Gastroesophageal sphincter (tissue), 4 donors: Measurements from ENCODE around the gene ADAMTSL3. TPM values are rescaled to one million over a fixed set of nuclear protein-coding genes. Genes with fewer than 3 reads are reported as not detected.
"Not testable (repeated sequence)": the region's sequence is repeated elsewhere in the genome, so short reads cannot be mapped to it uniquely, and the experiment has no call there.

Experiments
- ATAC-seq: fragments of 150-250 bp; one replicate; pipeline ENCODE4 v1.9.1; 2016; ENCODE audit warnings: mild to moderate bottlenecking, moderate library complexity
- H3K27ac ChIP-seq, 4 donors: fragments of 200-600 bp; sonication (generic) in 3 of 4; 1 replicate in 3 of 4; 2 replicates in 1 of 4; pipeline ENCODE4 v1.5.1; 2016 to 2019
- H3K27me3 ChIP-seq: fragments of 200-600 bp; sonication (generic); one replicate; pipeline ENCODE4 v1.5.1; 2019
- H3K36me3 ChIP-seq, 2 donors: fragments of 200-600 bp; sonication (generic); one replicate each; pipeline ENCODE4 v1.5.1; 2019; ENCODE audit warnings: control low read depth in 1 of 2
- H3K4me1 ChIP-seq, 3 donors: fragments of 200-600 bp; sonication (generic); 1 replicate in 2 of 3; 2 replicates in 1 of 3; pipeline ENCODE4 v1.5.1; 2016 to 2019; ENCODE audit warnings: control low read depth in 2 of 3
- H3K4me3 ChIP-seq, 2 donors: fragments of 200-600 bp; sonication (generic); one replicate each; pipeline ENCODE4 v1.5.1; 2019; ENCODE audit warnings: mild to moderate bottlenecking in 1 of 2, moderate library complexity in 1 of 2
- H3K9me3 ChIP-seq, 3 donors: fragments of 200-600 bp; sonication (generic); one replicate each; pipeline ENCODE4 v1.5.1; 2017 to 2019; ENCODE audit warnings: control low read depth in 2 of 3
- CTCF ChIP-seq, 4 experiments: fragments of 200-600 bp in 2 of 4; fragments of 450-650 bp in 2 of 4; sonication (generic) in 1 of 4; IDR thresholded peaks; one replicate each; pipeline ENCODE4 v1.5.1; 2017 to 2019; ENCODE audit warnings: antibody characterized with exemption in 4 of 4, mild to moderate bottlenecking in 2 of 4, moderate library complexity in 2 of 4
- EP300 ChIP-seq: sonication (generic); formaldehyde crosslinking; IDR thresholded peaks from one replicate; pipeline ENCODE4 v1.6.1; 2017; ENCODE audit warnings: antibody characterized with exemption, mild to moderate bottlenecking
- POLR2A ChIP-seq, 2 donors: fragments of 450-650 bp; IDR thresholded peaks; one replicate each; pipeline ENCODE4 v1.6.1; 2017; ENCODE audit warnings: antibody characterized with exemption in 2 of 2, mild to moderate bottlenecking in 2 of 2, moderate library complexity in 1 of 2
- POLR2AphosphoS5 ChIP-seq: sonication (generic); formaldehyde crosslinking; IDR thresholded peaks from one replicate; pipeline ENCODE4 v1.6.1; 2017; ENCODE audit warnings: antibody characterized with exemption
- WGBS, 2 donors: methylation state at CpG; one replicate each; pipeline ENCODE4 v1.1.5; 2018; ENCODE audit warnings: low coverage in 1 of 2; 5-methylcytosine and 5-hydroxymethylcytosine counted together
- small RNA-seq, 4 donors: library from RNA; depleted of rRNA; stranded (forward); fragments of <200 nt; gene quantifications; one replicate each; pipeline ENCODE3, GENCODE V24; 2016
- total RNA-seq, 4 donors: library from RNA; depleted of rRNA; stranded (reverse); fragments of >200 nt; gene quantifications; one replicate each; pipeline ENCODE4 v1.1.0, GENCODE V29; 2016

The ADAMTSL3 gene
- total RNA-seq, 4 donors from 2014 or later = 19.4 to 35.9 (median 24.1) TPM

GRCh38 chr15:84081391-84082168, 427.7 kb downstream of the ADAMTSL3 start:
- H3K27ac ChIP-seq = no peak overlapping the region
- 71 to 76% methylated on average over 15 to 16 of the region's 16 CpGs for WGBS, 2 donors
- no peak for ATAC-seq
- no peak overlapping the region for H3K4me3 ChIP-seq
- peaks cover 0 to 15% (median 0%) of the 10 kb centered on the region in 3 donors for H3K9me3 ChIP-seq
- peaks cover 51% of the 10 kb centered on the region for H3K27me3 ChIP-seq
- TF ChIP-seq POLR2AphosphoS5 (no peak), EP300 (no peak), POLR2A (IDR thresholded peaks at IDR 0.05) (no peak), CTCF (IDR thresholded peaks at IDR 0.05) (no peak)
- H3K36me3 ChIP-seq = no peaks in the 10 kb centered on the region
- H3K4me1 ChIP-seq = peaks cover 0 to 15% (median 4%) of the 10 kb centered on the region in 3 donors

GRCh38 chr15:84082739-84083138, 428.8 kb downstream of the ADAMTSL3 start:
- no peak for TF ChIP-seq EP300
- TF ChIP-seq POLR2A (IDR thresholded peaks at IDR 0.05) = no peak
- TF ChIP-seq POLR2AphosphoS5 = no peak
- TF ChIP-seq CTCF (IDR thresholded peaks at IDR 0.05) = no peak
- Histone ChIP-seq H3K4me1 (peaks cover 0 to 15% (median 4%) of the 10 kb centered on the region in 3 donors), H3K27ac (no peak overlapping the region), H3K36me3 (no peaks in the 10 kb centered on the region), H3K9me3 (peaks cover 0 to 3% (median 0%) of the 10 kb centered on the region in 3 donors), H3K4me3 (no peak overlapping the region), H3K27me3 (peaks cover 45% of the 10 kb centered on the region)
- no peak for ATAC-seq
- WGBS, 2 donors = 74 to 83% methylated on average over 1 to 2 of the region's 2 CpGs

GRCh38 chr15:84086071-84086470, 432.1 kb downstream of the ADAMTSL3 start:
- not testable (repeated sequence) for H3K4me3 ChIP-seq, H3K36me3 ChIP-seq, H3K4me1 ChIP-seq, H3K27ac ChIP-seq, H3K9me3 ChIP-seq, ATAC-seq
- WGBS, 2 donors = 42 to 48% methylated on average over 3 of the region's 3 CpGs
- H3K27me3 ChIP-seq = peaks cover 20% of the 10 kb centered on the region

Small RNA genes within 50 kb of the gene (small RNA-seq; reads per million reads assigned to genes)
- gene RNU6-1339P (0 reads per million in 4 donors), gene RNU6-401P (0 reads per million in 4 donors)

Other genes starting within 250 kb of the ADAMTSL3 start
- under 1 TPM in 2 of 4 donors, not detected in 2; 0.31 to 0.94 TPM for gene SH3GL3, start 206.8 kb upstream of the ADAMTSL3 start, total RNA-seq